Measurements from ENCODE around the gene TTC29.
"Not testable (repeated sequence)": the region's sequence is repeated elsewhere in the genome, so short reads cannot be mapped to it uniquely, and the experiment has no call there.

TTC29 gene

DNA sequence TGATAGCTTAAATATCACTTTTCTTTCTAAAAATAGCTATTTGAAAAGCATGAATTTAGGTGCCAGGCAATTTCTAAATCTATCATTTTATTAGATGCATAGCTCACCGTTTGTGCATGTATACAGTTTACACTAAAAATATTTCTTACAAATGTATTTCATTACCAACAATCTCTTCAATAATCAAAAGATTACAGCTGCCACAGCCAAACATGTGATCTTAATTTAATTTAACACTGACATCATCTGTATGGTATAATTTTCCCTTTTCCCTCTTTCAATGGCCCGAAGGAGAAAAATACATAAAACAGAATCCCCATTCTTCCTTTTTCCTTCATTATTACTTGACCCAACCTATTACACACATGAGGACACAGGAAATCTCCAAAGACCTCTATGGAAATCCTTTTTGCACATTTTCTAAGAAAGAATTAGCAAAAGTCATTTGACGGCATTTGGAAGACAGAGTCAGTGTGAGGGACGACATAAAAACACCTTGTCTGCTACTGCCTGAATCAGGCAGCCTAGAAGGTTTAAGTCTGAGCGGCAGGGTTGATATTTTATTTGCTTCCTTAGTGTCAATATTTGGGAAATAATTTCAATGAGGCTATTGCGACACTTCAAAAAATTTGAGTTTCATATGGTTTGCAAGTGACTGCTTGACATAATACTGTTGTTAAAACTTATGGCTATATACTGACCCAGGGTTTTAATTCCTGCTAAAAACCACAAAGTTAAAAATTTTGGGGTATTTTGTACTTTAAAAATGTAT is 111.2 kb downstream of the TTC29 start:
- Mint-ChIP-seq H3K9me3 (no peaks in the 10 kb centered on the region), H3K4me1 (no peaks in the 10 kb centered on the region), H3K4me3 (no peak overlapping the region), H3K27ac (no peak overlapping the region), H3K27me3 (no peaks in the 10 kb centered on the region), H3K36me3 (no peaks in the 10 kb centered on the region)
- no peak for ATAC-seq

DNA sequence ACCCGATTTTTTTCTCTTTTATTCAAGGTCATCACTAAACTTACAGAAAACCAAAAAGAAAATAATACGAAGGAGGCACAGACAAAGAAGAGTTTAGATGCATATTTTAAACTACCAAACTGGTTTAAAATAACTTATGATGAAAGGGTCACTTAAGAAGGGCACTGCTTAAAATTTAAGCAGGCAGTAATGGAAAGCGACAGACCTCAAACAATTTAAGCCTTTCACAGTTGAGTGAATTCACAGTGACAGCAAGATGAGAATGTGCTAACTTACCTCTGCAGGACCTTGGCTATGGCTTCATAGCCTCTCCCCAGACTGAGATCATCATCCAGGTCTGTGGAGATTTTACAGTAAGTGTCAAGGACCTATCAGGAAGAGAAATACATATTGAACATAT is 112.1 kb downstream of the TTC29 start:
- H3K9me3 Mint-ChIP-seq: no peaks in the 10 kb centered on the region
- no peak overlapping the region for H3K4me3 Mint-ChIP-seq
- H3K36me3 Mint-ChIP-seq: no peaks in the 10 kb centered on the region
- H3K27me3 Mint-ChIP-seq: no peaks in the 10 kb centered on the region
- no peak overlapping the region for H3K27ac Mint-ChIP-seq
- H3K4me1 Mint-ChIP-seq: no peaks in the 10 kb centered on the region
- ATAC-seq: no peak

DNA sequence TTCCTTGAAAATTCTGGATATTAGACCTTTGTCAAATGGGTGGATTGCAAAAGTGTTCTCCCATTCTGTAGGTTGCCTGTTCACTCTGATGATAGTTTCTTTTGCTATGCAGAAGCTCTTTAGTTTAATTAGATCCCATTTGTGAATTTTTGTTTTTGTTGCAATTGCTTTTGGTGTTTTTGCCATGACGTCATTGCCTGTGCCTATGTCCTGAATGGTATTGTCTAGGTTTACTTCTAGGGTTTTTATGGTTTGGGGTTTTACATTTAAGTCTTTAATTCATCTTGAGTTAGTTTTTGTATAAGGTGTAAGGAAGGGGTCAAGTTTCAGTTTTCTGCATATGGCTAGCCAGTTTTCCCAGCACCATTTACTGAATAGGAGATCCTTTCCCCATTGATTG is 122.7 kb downstream of the TTC29 start:
- H3K4me1 Mint-ChIP-seq, H3K27me3 Mint-ChIP-seq, ATAC-seq, H3K36me3 Mint-ChIP-seq, H3K27ac Mint-ChIP-seq, H3K4me3 Mint-ChIP-seq: not testable (repeated sequence)
- peaks cover 12% of the 10 kb centered on the region for H3K9me3 Mint-ChIP-seq

DNA sequence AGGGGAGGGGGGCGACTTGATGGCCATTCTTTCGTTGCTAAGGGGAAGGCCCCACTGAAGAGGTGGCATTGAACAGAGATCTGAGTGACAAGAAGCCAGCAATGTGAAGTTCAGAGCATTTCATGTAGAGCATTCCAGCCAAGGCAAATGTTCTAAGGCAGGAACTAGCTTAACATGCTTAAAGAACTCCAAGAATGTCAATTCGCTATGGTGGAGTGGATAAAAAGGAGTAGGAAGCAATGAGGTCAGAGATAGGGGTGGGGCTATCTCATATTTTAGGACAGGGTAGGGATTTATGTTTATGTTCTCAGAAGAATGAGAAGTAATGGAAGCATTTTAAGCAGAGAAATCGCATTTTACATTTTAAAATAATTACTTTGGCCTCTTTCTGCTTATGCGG is 130.9 kb downstream of the TTC29 start:
- H3K9me3 Mint-ChIP-seq: peaks cover 7% of the 10 kb centered on the region
- H3K36me3 Mint-ChIP-seq: no peaks in the 10 kb centered on the region
- H3K27ac Mint-ChIP-seq: no peak overlapping the region

DNA sequence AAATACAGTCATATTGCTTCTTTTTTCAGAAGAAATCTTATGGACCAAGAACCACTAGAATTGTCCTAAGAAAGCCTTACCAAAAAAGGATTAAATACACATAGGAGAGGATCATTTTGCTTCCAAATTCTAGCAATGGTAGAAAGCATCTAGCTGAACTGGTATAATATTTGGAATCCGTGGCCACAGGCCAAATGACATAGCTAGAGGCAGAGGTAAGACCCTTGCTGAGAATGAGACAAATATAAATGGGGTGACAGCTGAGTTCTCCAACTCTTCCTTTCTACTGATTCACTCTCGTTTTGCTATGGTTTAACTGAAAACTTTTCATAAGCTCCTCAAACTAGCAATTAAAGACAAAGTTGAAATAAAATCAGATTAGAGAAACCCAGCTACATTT is 150.0 kb downstream of the TTC29 start:
- Mint-ChIP-seq H3K27me3 (peaks cover 9% of the 10 kb centered on the region), H3K4me3 (no peak overlapping the region), H3K27ac (no peak overlapping the region), H3K4me1 (no peaks in the 10 kb centered on the region), H3K9me3 (no peaks in the 10 kb centered on the region), H3K36me3 (no peaks in the 10 kb centered on the region)
- ATAC-seq: no peak

More for the DNA sequence above, 130.9 kb downstream of the TTC29 start:
- no peak overlapping the region for H3K4me3 Mint-ChIP-seq
- H3K27me3 Mint-ChIP-seq: no peaks in the 10 kb centered on the region
- H3K4me1 Mint-ChIP-seq: no peaks in the 10 kb centered on the region
- ATAC-seq: no peak

DNA sequence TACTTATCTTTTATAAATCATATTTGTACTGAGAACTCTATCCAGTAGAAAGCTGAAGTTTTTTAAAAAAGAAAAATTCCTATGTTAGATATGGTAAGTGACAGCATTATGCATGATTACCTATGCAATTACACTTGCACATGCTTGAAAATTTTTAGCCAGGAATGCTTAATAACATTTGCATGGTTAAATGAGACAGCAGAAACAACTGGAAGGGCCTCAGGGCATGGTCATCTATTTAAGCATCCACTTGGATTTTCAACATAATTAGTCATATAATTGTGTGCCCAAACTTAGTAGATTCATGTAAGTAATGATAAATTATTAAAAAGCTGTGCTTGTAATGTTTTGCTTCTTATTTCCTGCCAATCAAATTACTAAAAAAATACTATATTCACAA is 151.9 kb downstream of the TTC29 start:
- Mint-ChIP-seq H3K27ac (no peak overlapping the region), H3K4me3 (no peak overlapping the region), H3K27me3 (peaks cover 9% of the 10 kb centered on the region), H3K9me3 (no peaks in the 10 kb centered on the region), H3K4me1 (no peaks in the 10 kb centered on the region), H3K36me3 (no peaks in the 10 kb centered on the region)
- no peak for ATAC-seq

DNA sequence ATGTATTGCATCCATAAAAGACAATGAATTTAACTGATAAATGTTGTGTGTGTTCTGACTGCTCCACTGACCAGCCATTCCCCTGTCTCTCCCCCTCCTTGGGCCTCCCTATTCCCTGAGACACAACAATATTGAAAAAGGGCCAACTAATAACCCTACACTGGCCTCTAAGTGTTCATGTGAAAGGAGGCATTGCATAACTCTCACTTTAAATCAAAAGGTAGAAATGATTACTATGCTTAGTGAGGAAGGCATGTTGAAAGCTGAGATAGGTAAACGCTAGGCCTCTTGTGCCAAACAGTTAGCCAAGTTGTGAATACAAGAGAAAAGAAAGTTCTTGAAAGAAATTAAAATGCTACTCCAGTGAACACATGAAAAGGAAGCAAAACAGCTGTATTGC is 154.2 kb downstream of the TTC29 start:
- ATAC-seq: no peak
- H3K9me3 Mint-ChIP-seq: no peaks in the 10 kb centered on the region
- no peak overlapping the region for H3K4me3 Mint-ChIP-seq
- no peaks in the 10 kb centered on the region for H3K36me3 Mint-ChIP-seq
- no peaks in the 10 kb centered on the region for H3K4me1 Mint-ChIP-seq
- H3K27ac Mint-ChIP-seq: no peak overlapping the region
- H3K27me3 Mint-ChIP-seq: no peaks in the 10 kb centered on the region

DNA sequence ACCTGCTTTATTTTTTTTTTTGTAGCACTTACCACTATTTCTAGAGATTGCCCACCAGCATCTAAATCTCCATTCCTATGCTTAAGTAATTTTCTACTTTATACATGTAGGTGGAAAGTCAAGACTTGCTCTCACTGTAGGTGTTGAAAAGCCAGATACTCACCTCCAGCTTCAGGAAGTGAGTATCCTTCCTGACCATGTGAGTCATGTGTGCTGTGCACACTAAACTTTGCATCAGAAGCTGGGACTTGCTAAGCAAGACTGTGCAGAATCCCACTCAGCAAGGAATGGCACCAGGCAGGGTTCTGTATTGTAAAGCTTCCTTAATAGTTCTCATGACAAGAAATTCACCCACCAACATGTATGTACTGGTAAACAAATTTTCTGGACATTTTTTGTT is 155.1 kb downstream of the TTC29 start:
- no peaks in the 10 kb centered on the region for H3K9me3 Mint-ChIP-seq
- H3K27me3 Mint-ChIP-seq: no peaks in the 10 kb centered on the region
- no peak for ATAC-seq
- no peak overlapping the region for H3K4me3 Mint-ChIP-seq
- no peaks in the 10 kb centered on the region for H3K4me1 Mint-ChIP-seq
- H3K27ac Mint-ChIP-seq: no peak overlapping the region
- H3K36me3 Mint-ChIP-seq: no peaks in the 10 kb centered on the region

DNA sequence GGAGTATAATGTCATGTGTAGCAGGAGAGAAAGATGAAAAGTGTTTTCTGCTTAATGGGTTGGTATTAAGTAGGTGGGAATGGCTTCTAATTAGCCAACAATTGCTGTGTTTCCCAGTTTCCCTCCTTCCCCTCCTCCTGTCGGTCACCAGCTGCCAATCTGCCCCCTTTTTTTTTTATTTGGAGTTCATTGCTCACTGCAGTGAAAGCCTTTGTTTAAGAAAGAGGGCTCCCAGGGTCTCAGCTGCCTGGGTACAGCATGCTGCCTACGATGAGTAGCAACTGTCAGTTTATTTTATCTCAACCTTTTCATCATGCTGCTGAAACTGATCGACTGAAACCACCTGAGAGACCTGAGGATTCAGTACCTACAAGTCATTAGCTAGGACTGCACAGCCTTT is 157.9 kb downstream of the TTC29 start:
- no peak overlapping the region for H3K4me3 Mint-ChIP-seq
- no peaks in the 10 kb centered on the region for H3K4me1 Mint-ChIP-seq
- no peaks in the 10 kb centered on the region for H3K27me3 Mint-ChIP-seq
- ATAC-seq: no peak
- no peaks in the 10 kb centered on the region for H3K9me3 Mint-ChIP-seq
- H3K36me3 Mint-ChIP-seq: no peaks in the 10 kb centered on the region
- no peak overlapping the region for H3K27ac Mint-ChIP-seq

DNA sequence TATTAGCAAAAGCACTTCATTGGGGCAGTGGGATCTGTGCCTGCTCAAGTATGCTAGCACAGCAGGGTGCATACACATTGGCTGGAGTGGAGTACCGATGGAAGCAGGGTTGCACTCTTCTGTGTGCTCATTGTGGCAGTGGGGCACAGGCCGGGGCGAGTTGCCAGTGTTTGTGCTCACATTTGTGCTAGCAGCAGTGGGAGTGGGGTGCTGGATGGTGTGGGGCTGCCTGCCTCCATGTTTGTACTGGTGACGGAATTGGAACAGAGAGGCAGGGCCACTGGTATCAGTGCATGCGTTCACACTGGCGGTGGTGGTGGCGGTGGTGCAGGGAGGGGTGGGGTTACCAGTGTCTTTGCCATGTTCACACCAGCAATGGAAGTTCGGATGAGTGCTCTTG is 169.0 kb downstream of the TTC29 start:
- Mint-ChIP-seq H3K27me3 (peaks cover 13% of the 10 kb centered on the region), H3K4me1 (no peaks in the 10 kb centered on the region), H3K27ac (no peak overlapping the region), H3K9me3 (no peaks in the 10 kb centered on the region), H3K36me3 (no peaks in the 10 kb centered on the region), H3K4me3 (no peak overlapping the region)
- ATAC-seq: peak; percentile 34

DNA sequence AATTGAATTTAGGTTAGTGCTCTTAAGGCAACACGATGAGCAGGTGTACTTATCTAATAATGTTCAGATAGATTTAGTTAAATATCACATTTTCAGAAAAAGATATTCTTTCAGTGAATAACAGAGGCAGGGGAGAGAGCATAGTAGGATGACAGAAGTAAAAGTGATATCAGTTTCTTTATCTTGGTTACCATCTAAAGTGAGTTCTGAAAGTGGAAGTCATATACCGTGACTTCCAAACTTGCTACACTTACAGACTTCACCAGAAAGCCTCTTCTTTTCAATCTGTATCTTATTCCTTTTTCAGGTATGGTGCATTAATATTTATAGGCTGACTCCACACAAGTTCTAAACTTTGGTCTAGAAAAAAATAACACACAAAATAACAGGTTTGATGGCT is 182.1 kb downstream of the TTC29 start:
- no peak for ATAC-seq
- Mint-ChIP-seq H3K9me3 (peaks cover 10% of the 10 kb centered on the region), H3K27me3 (no peaks in the 10 kb centered on the region), H3K36me3 (no peaks in the 10 kb centered on the region), H3K27ac (no peak overlapping the region), H3K4me3 (no peak overlapping the region), H3K4me1 (no peaks in the 10 kb centered on the region)

DNA sequence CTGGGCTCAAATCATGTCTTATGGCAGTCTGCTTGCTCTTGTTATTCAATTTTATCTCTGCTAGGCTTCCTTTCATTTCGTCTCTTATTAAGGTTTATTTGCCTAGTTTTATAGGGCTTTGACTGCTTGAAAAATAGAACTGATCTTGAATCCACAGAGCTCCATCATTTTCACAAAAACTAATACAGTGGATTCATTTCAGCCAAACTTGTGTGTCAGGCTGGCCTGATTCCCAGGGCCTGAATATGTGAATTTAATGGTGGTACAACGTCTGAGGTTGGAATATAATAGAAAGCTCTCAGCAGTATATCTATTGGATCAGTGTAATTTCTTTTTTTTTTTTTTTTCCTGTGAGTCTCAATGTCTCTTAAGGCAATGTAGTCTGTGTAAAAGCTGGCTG is 183.6 kb downstream of the TTC29 start:
- no peaks in the 10 kb centered on the region for H3K4me1 Mint-ChIP-seq
- H3K9me3 Mint-ChIP-seq: peaks cover 10% of the 10 kb centered on the region
- H3K4me3 Mint-ChIP-seq: no peak overlapping the region
- H3K27ac Mint-ChIP-seq: no peak overlapping the region
- no peak for ATAC-seq
- no peaks in the 10 kb centered on the region for H3K36me3 Mint-ChIP-seq
- H3K27me3 Mint-ChIP-seq: no peaks in the 10 kb centered on the region

DNA sequence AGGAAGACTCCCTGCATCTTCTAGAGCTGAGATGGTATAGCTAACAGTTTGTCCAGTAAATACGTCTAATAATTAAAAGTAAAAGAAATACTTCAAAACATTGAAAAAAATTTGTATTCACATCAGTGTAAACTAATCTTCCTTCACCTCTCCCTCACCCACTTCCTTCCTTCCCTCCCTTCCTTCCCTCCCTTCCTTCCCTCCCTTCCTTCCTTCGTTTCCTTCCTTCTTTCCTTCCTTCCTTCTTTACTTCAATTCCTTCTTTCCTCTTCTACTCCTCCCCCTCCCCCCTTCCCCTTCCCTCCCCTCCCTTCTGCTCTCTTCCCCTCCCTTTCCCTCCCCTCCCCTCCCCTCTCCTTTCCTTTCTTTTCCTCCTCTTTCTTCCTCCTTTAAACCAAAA is 203.2 kb downstream of the TTC29 start:
- H3K9me3 Mint-ChIP-seq: no peaks in the 10 kb centered on the region
- no peak overlapping the region for H3K4me3 Mint-ChIP-seq
- H3K27ac Mint-ChIP-seq: no peak overlapping the region
- H3K4me1 Mint-ChIP-seq: no peaks in the 10 kb centered on the region
- no peak for ATAC-seq
- peaks cover 11% of the 10 kb centered on the region for H3K27me3 Mint-ChIP-seq
- no peaks in the 10 kb centered on the region for H3K36me3 Mint-ChIP-seq

DNA sequence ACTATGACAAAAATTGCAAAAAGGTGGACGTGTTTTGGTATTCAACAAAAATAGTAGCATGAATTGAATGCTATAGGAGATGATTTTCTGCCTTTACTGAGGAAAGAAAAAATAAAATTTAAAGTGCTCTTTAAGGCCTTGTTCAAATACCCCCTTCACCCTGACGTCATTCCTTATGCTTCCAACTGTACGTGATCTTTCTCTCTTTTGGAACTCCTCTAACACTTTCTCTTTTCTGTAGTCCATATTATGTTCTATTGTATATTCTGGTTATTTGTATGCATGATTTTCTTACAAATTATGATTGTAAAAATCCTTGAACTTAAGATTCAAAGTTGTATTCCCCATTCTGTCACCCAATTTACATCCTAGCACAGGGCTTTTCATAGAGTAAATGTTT is 206.5 kb downstream of the TTC29 start:
- Mint-ChIP-seq H3K9me3 (no peaks in the 10 kb centered on the region), H3K36me3 (no peaks in the 10 kb centered on the region), H3K27me3 (peaks cover 8% of the 10 kb centered on the region), H3K4me1 (no peaks in the 10 kb centered on the region), H3K4me3 (no peak overlapping the region), H3K27ac (no peak overlapping the region)
- ATAC-seq: no peak

DNA sequence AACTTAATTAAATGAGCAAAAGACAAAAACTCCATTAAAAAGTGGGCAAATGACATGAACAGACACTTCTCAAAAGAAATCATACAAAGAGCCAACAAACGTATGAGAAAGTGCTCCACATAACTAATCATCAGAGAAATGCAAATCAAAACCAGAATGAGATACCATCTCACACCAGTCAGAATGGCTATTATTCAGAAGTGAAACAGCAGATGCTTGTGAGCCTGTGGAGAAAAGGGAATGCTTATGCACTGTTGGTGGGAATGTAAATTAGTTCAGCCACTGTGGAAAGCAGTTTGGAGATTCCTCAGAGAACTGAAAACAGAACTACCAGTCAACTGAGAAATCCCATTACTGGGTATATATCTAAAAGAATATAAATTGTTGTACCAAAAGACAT is 222.1 kb downstream of the TTC29 start:
- not testable (repeated sequence) for H3K9me3 Mint-ChIP-seq, H3K36me3 Mint-ChIP-seq, H3K27me3 Mint-ChIP-seq, H3K4me3 Mint-ChIP-seq, H3K27ac Mint-ChIP-seq, ATAC-seq, H3K4me1 Mint-ChIP-seq

DNA sequence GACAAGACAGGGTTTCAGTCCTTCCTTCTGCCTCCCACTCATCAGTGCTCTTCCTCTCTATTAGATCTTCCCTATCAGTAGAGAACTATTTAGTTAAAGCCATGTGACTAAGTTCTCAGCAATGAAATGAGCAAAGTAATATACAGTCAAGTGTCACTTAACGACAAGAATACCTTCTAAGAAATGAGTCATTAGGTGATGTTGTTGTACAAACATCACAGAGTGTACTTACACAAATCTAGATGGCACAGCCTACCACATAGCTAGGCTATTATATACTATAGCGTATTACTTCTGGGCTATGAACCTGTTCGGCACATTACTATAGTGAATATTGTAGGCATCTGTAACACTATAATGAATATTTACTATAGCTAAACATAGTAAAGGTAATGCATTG is 235.7 kb downstream of the TTC29 start:
- H3K27me3 Mint-ChIP-seq: peaks cover 9% of the 10 kb centered on the region
- H3K4me1 Mint-ChIP-seq: no peaks in the 10 kb centered on the region
- H3K36me3 Mint-ChIP-seq: no peaks in the 10 kb centered on the region
- H3K27ac Mint-ChIP-seq: no peak overlapping the region
- no peak for ATAC-seq
- H3K9me3 Mint-ChIP-seq: no peaks in the 10 kb centered on the region
- H3K4me3 Mint-ChIP-seq: no peak overlapping the region

DNA sequence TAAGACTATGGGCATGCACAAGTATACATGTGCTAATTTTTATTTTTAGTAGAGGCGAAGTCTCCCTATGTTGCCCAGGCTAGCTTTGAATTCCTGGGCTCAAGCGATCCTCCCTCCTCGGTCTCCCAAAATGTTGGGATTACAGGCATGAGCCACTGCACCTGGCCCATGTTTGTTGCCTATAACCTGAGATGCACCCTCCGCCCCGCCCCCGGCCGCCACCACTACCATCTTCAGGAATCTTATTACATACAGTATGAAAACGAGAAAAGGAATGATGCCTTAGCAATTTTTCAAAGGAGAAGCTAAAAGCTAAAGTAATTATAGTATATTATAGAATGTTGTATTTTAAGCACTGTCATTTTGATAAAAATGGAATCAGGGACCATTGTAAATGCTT is 245.8 kb downstream of the TTC29 start:
- ATAC-seq: no peak
- Mint-ChIP-seq H3K36me3 (no peaks in the 10 kb centered on the region), H3K27me3 (no peaks in the 10 kb centered on the region), H3K4me1 (no peaks in the 10 kb centered on the region), H3K27ac (no peak overlapping the region), H3K4me3 (no peak overlapping the region), H3K9me3 (peaks cover 9% of the 10 kb centered on the region)

Data from stimulated activated memory B cell treated with anti-CD40 and anti-IgM and Interleukin-4, amounts not matched to agents 10 μg/mL and 1 μg/mL and 100 μg/mL, for 72 hours (primary cell).